SK-N-SH (cell line): ENCODE data around the gene FAM181A. TPM values are rescaled to one million over a fixed set of nuclear protein-coding genes. Genes with fewer than 3 reads are reported as not detected.
A peak's percentile ranks its signal among the peaks of the same experiment; 100 is the strongest.

ENCODE experiments used
- CTCF ChIA-PET: fragments of 300-600, 350-600 bp; formaldehyde crosslinking; extraction: SDS; loops from one replicate; lab custom pipeline; 2021; lab: Yijun Ruan, JAX
- POLR2A ChIA-PET: fragments of 350-600 bp; sonication (Branson Sonifier 250); formaldehyde crosslinking; extraction: SDS; loops from one replicate; lab custom pipeline; 2020; ENCODE audit warnings: antibody characterized with exemption, inconsistent platforms; lab: Yijun Ruan, JAX
- DNase-seq: peaks from one replicate; pipeline ENCODE4 v3.0.0; 2012
- H2AFZ ChIP-seq: fragments of 200-600 bp; sonication (generic); 2 replicates; pipeline ENCODE4 v1.8.1; 2016; ENCODE audit warnings: antibody characterized with exemption, mild to moderate bottlenecking, low read depth
- H3F3A ChIP-seq: fragments of 200-600 bp; sonication (generic); replicated peaks from 2 replicates; pipeline ENCODE3; 2016; ENCODE audit warnings: antibody characterized with exemption, mild to moderate bottlenecking; ENCODE audit not compliant: insufficient read depth
- H3K27ac ChIP-seq, 2 experiments: fragments of 200-500 bp in 1 of 2; fragments of 200-600 bp in 1 of 2; sonication (Bioruptor generic) in 1 of 2; sonication (generic), shearing (Covaris generic) in 1 of 2; 2 replicates each; pipeline versions ENCODE4 v1.5.1 to v1.6.1; 2014 to 2016; ENCODE audit warnings: low read depth in 2 of 2, inconsistent platforms in 1 of 2, low read length in 1 of 2, mild to moderate bottlenecking in 1 of 2, mixed read lengths in 1 of 2
- H3K27me3 ChIP-seq: fragments of 200-600 bp; sonication (generic), shearing (Covaris generic); 2 replicates; pipeline ENCODE4 v1.6.1; 2016; ENCODE audit warnings: mixed run types; ENCODE audit not compliant: insufficient read depth
- H3K36me3 ChIP-seq, 2 experiments: fragments of 200-500 bp in 1 of 2; fragments of 200-600 bp in 1 of 2; sonication (Bioruptor generic) in 1 of 2; sonication (generic) in 1 of 2; replicated peaks in 1 of 2; 2 replicates each; pipeline versions ENCODE3 to v1.5.1; 2014 to 2016; ENCODE audit warnings: low read length in 1 of 2, mild to moderate bottlenecking in 1 of 2; ENCODE audit not compliant: insufficient read depth in 2 of 2, control insufficient read depth in 1 of 2
- H3K4me1 ChIP-seq, 2 experiments: fragments of 200-500 bp in 1 of 2; fragments of 200-600 bp in 1 of 2; sonication (Bioruptor generic) in 1 of 2; sonication (generic), shearing (Covaris generic) in 1 of 2; 2 replicates each; pipeline versions ENCODE4 v1.5.1 to v1.6.1; 2014 to 2016; ENCODE audit warnings: low read depth in 1 of 2, low read length in 1 of 2, mixed run types in 1 of 2; ENCODE audit not compliant: insufficient read depth in 2 of 2, control insufficient read depth in 1 of 2
- H3K4me2 ChIP-seq: fragments of 200-600 bp; sonication (generic), shearing (Covaris generic); 2 replicates; pipeline ENCODE4 v1.6.1; 2017; ENCODE audit warnings: mixed run types
- H3K4me3 ChIP-seq, 2 experiments: fragments of 200-500 bp in 1 of 2; fragments of 200-600 bp in 1 of 2; sonication (Bioruptor generic) in 1 of 2; sonication (generic), shearing (Covaris generic) in 1 of 2; 2 replicates each; pipeline versions ENCODE4 v1.5.1 to v1.8.1; 2014 to 2016; ENCODE audit warnings: low read depth in 2 of 2, inconsistent platforms in 1 of 2, low read length in 1 of 2, mild to moderate bottlenecking in 1 of 2, mixed read lengths in 1 of 2, moderate library complexity in 1 of 2
- H3K79me2 ChIP-seq: fragments of 200-600 bp; sonication (generic); 2 replicates; pipeline ENCODE4 v1.8.1; 2017; ENCODE audit warnings: mild to moderate bottlenecking; ENCODE audit not compliant: insufficient read depth
- H3K9ac ChIP-seq: fragments of 200-600 bp; sonication (generic); 2 replicates; pipeline ENCODE4 v1.6.1; 2017; ENCODE audit warnings: mixed run types
- H3K9me2 ChIP-seq: fragments of 200-600 bp; sonication (generic); 2 replicates; pipeline ENCODE4 v1.6.1; 2017; ENCODE audit warnings: mixed run types
- H3K9me3 ChIP-seq: fragments of 200-600 bp; sonication (generic); 2 replicates; pipeline ENCODE4 v1.6.1; 2017; ENCODE audit warnings: mixed run types, mild to moderate bottlenecking, moderate library complexity
- H4K20me1 ChIP-seq: fragments of 200-600 bp; sonication (generic); 2 replicates; pipeline ENCODE4 v1.6.1; 2017; ENCODE audit warnings: mild to moderate bottlenecking, mixed run types; ENCODE audit not compliant: insufficient read depth
- EZH2phosphoT487 ChIP-seq: fragments of 200-600 bp; sonication (generic); IDR thresholded peaks from 2 replicates; pipeline ENCODE4 v1.6.1; 2017; ENCODE audit warnings: low read depth, mixed run types, mild to moderate bottlenecking, antibody characterized with exemption, moderate library complexity, borderline replicate concordance
- FOSL2 ChIP-seq: IDR thresholded peaks from 2 replicates; pipeline ENCODE4 v1.4.0; 2012; ENCODE audit warnings: low read depth, mild to moderate bottlenecking, moderate library complexity, borderline replicate concordance
- REST ChIP-seq: IDR thresholded peaks from 2 replicates; pipeline ENCODE4 v1.6.1; 2012; ENCODE audit warnings: mild to moderate bottlenecking, low read depth, low read length, moderate library complexity
- TAF1 ChIP-seq: IDR thresholded peaks from 2 replicates; pipeline ENCODE4 v1.6.1; 2012; ENCODE audit warnings: low read depth, mild to moderate bottlenecking, low read length, moderate library complexity, borderline replicate concordance
- TEAD4 ChIP-seq: IDR thresholded peaks from 2 replicates; pipeline ENCODE4 v1.4.0; 2012; ENCODE audit warnings: mild to moderate bottlenecking, borderline replicate concordance; ENCODE audit not compliant: insufficient read depth
- WGBS: methylation state at CpG from one replicate; pipeline ENCODE4 v1.1.6; 2017; ENCODE audit warnings: low lambda C conversion rate; 5-methylcytosine and 5-hydroxymethylcytosine counted together
- polyA plus RNA-seq, 3 experiments: library from polyadenylated mRNA; depleted of rRNA; stranded (reverse); fragments of >200 nt; gene quantifications; 2 replicates each; pipeline ENCODE4 v1.2.3, GENCODE V29; 2012
- TF ChIP-seq, protein P1 (sequence below): IDR thresholded peaks from 2 replicates; pipeline ENCODE4 v1.4.0; 2012; ENCODE audit warnings: low read depth
- TF ChIP-seq, protein P2 (sequence below): IDR thresholded peaks from 2 replicates; pipeline ENCODE4; 2012

Gene FAM181A
- polyA plus RNA-seq, 1 of the 3 experiments (the other 2 are of a cell fraction): not detected

DNA sequence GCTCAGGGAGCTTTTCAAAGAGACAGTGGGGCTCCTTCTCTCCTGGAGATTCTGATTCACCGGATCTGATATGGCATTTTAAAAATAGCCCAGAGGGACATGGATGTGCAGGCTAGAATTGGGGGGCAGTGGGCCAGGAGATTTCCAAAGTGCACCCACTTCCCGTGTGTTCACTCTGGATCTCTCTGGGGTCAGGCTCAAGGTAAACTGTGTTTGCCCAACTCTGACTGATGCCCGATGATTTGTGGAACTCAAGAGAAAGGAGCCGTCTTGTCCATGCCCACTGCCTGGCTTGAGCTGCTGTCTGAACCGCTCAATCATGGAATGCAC is 17.9 kb downstream of the FAM181A start:
- CTCF ChIA-PET: interaction anchor here (0.8 to 1.3 kb wide), 4 partner anchors 8 to 58 kb away, joined by 3 to 4 read pairs (median 3); no protein-coding TSS in a partner anchor

DNA sequence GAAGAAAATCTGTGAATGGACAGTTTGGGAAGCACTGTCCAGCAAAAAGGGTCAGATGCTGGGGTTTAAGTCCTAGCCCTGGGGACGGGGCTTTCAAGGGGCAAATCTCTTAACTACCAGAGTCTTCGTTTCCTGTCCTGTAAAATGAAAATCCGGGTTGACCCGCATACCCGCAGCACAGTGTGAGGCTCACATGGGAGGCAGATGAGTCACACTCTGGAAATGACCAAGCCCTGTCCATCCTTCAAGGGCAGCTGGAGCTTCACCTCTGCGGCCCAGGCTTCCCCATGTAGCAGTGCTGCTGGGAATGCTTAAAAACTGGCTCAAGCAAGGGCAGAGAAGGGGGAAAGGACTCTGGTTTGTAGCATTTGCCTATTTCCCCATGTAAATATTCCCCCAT is 19.0 kb downstream of the FAM181A start:
- Histone ChIP-seq H3K4me1 (peaks cover 18 to 21% of the 10 kb centered on the region in 2 experiments), H3F3A (peaks cover 6% of the 10 kb centered on the region), H3K4me3 (no peak overlapping the region), H3K79me2 (no peaks in the 10 kb centered on the region), H3K36me3 (no peaks in the 10 kb centered on the region), H3K9me3 (no peaks in the 10 kb centered on the region), H3K27me3 (no peaks in the 10 kb centered on the region), H3K9me2 (no peaks in the 10 kb centered on the region), H3K9ac (no peak overlapping the region), H2AFZ (0 out of 2 replicates have a peak overlapping the region, but pooled peaks have one; percentile 13), H4K20me1 (no peaks in the 10 kb centered on the region), H3K4me2 (no peak overlapping the region; the same call in 1 of the 2 replicates), H3K27ac (no peak overlapping the region)
- 35% methylated on average over 5 of the region's 6 CpGs for WGBS
- TF ChIP-seq, protein P1, sequence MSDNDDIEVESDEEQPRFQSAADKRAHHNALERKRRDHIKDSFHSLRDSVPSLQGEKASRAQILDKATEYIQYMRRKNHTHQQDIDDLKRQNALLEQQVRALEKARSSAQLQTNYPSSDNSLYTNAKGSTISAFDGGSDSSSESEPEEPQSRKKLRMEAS: peak; percentile 61; the same call in 1 of the 2 replicates
- TF ChIP-seq TAF1 (no peak), FOSL2 (peak; percentile 63; the same call in 1 of the 2 replicates), EZH2phosphoT487 (no peak), REST (peak; percentile 56; the same call in 1 of the 2 replicates)
- DNase-seq: no peak
- ChIA-PET CTCF (interaction anchor here (1.2 to 1.8 kb wide), 3 partner anchors 10 to 55 kb away, joined by 3 to 12 read pairs (median 5); no protein-coding TSS in a partner anchor), POLR2A (no interaction called here)

More for the DNA sequence above, 17.9 kb downstream of the FAM181A start:
- peaks cover 18 to 21% of the 10 kb centered on the region in 2 experiments for H3K4me1 ChIP-seq
- 83% methylated on average over 5 of the region's 5 CpGs for WGBS
- POLR2A ChIA-PET: no interaction called here
- no peak overlapping the region for H2AFZ ChIP-seq
- no peak overlapping the region for H3K9ac ChIP-seq
- H3K27me3 ChIP-seq: no peaks in the 10 kb centered on the region
- no peaks in the 10 kb centered on the region for H3K36me3 ChIP-seq
- no peak overlapping the region for H3K27ac ChIP-seq
- H3K9me3 ChIP-seq: no peaks in the 10 kb centered on the region
- DNase-seq: no peak
- H3F3A ChIP-seq: peaks cover 6% of the 10 kb centered on the region
- H3K79me2 ChIP-seq: no peaks in the 10 kb centered on the region
- H3K4me2 ChIP-seq: no peak overlapping the region
- H3K4me3 ChIP-seq: no peak overlapping the region
- no peaks in the 10 kb centered on the region for H3K9me2 ChIP-seq
- TF ChIP-seq, protein P2, sequence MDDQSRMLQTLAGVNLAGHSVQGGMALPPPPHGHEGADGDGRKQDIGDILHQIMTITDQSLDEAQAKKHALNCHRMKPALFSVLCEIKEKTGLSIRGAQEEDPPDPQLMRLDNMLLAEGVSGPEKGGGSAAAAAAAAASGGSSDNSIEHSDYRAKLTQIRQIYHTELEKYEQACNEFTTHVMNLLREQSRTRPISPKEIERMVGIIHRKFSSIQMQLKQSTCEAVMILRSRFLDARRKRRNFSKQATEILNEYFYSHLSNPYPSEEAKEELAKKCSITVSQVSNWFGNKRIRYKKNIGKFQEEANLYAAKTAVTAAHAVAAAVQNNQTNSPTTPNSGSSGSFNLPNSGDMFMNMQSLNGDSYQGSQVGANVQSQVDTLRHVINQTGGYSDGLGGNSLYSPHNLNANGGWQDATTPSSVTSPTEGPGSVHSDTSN: no peak
- TF ChIP-seq TEAD4: no peak
- no peaks in the 10 kb centered on the region for H4K20me1 ChIP-seq
